SK-N-SH treated with all-trans-retinoic acid at 6 μM for 48 hours (cell line): ENCODE results near the gene KATNIP.

Source experiments
- BACH2 ChIP-seq: fragments of 250-450 bp; sonication (Bioruptor Pico); IDR thresholded peaks from 2 replicates; pipeline ENCODE4 v1.9.0; 2021; ENCODE audit warnings: mild to moderate bottlenecking, borderline replicate concordance
- CSDC2 ChIP-seq: fragments of 250-450 bp; sonication (Bioruptor Pico); IDR thresholded peaks from 2 replicates; pipeline ENCODE4 v1.5.0; 2020; ENCODE audit warnings: mild to moderate bottlenecking, moderate library complexity
- OSR1 ChIP-seq: fragments of 250-450 bp; sonication (Bioruptor Pico); IDR thresholded peaks from 2 replicates; pipeline ENCODE4 v1.8.0; 2022; ENCODE audit warnings: moderate library complexity, mild to moderate bottlenecking, inconsistent platforms
- PPARA ChIP-seq: fragments of 250-450 bp; sonication (Bioruptor Pico); IDR thresholded peaks from 2 replicates; pipeline ENCODE4 v1.5.0; 2020; ENCODE audit warnings: mild to moderate bottlenecking, borderline replicate concordance
- RARB ChIP-seq: fragments of 250-450 bp; sonication (Bioruptor Pico); IDR thresholded peaks from 2 replicates; pipeline ENCODE4 v1.8.0; 2021; ENCODE audit warnings: mild to moderate bottlenecking, moderate library complexity
- TCF4 ChIP-seq: fragments of 250-450 bp; sonication (Bioruptor Pico); IDR thresholded peaks from 2 replicates; pipeline ENCODE4 v1.8.0; 2021; ENCODE audit warnings: mild to moderate bottlenecking, moderate library complexity, borderline replicate concordance
- ZFP30 ChIP-seq: fragments of 450-650 bp; formaldehyde crosslinking; IDR thresholded peaks from 2 replicates; pipeline ENCODE4 v1.5.0; 2022; ENCODE audit warnings: mild to moderate bottlenecking, moderate library complexity
- ZNF70 ChIP-seq: fragments of 450-650 bp; formaldehyde crosslinking; IDR thresholded peaks from 2 replicates; pipeline ENCODE4 v1.5.0; 2020; ENCODE audit warnings: mild to moderate bottlenecking, moderate library complexity
- ZNF8 ChIP-seq: fragments of 450-650 bp; formaldehyde crosslinking; IDR thresholded peaks from 2 replicates; pipeline ENCODE4 v1.5.0; 2020; ENCODE audit warnings: mild to moderate bottlenecking, moderate library complexity
- TF ChIP-seq, protein P1 (sequence below): fragments of 250-450 bp; sonication (Bioruptor Pico); IDR thresholded peaks from 2 replicates; pipeline ENCODE4 v1.5.1; 2021; ENCODE audit warnings: mild to moderate bottlenecking, moderate library complexity
- TF ChIP-seq, protein P2 (sequence below): fragments of 250-450 bp; sonication (Bioruptor Pico); IDR thresholded peaks from 2 replicates; pipeline ENCODE4 v1.5.0; 2020; ENCODE audit warnings: mild to moderate bottlenecking, moderate library complexity
- TF ChIP-seq, protein P3 (sequence below): fragments of 250-450 bp; sonication (Bioruptor Pico); IDR thresholded peaks from 2 replicates; pipeline ENCODE4 v1.8.0; 2020; ENCODE audit warnings: mild to moderate bottlenecking, moderate library complexity, borderline replicate concordance

DNA sequence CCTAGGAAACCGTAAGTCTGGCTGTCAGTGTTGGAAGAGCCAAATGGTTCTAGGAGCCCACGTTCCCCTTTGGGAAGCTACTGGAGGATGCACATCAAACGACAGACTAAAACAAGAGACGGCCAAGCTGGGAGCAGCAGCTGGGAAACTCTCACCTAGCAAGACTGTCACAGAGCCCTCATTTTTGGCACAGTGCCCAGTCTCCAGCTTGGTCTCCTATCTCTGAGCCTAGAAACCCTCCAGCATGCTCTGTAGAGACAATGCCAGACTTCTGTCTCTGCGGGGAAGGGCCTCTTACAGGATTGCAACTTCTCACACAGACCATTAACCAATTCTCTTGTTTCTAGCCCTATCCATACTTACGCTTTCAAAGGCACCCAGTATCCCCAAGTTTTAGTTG is 23.8 kb upstream of the KATNIP start:
- TF ChIP-seq, protein P1, sequence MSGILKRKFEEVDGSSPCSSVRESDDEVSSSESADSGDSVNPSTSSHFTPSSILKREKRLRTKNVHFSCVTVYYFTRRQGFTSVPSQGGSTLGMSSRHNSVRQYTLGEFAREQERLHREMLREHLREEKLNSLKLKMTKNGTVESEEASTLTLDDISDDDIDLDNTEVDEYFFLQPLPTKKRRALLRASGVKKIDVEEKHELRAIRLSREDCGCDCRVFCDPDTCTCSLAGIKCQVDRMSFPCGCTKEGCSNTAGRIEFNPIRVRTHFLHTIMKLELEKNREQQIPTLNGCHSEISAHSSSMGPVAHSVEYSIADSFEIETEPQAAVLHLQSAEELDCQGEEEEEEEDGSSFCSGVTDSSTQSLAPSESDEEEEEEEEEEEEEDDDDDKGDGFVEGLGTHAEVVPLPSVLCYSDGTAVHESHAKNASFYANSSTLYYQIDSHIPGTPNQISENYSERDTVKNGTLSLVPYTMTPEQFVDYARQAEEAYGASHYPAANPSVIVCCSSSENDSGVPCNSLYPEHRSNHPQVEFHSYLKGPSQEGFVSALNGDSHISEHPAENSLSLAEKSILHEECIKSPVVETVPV (CRISPR knock-in tag) = no peak
- TF ChIP-seq TCF4 (CRISPR knock-in tag) (no peak), RARB (CRISPR knock-in tag) (no peak), ZNF70 (no peak), ZNF8 (no peak), PPARA (CRISPR knock-in tag) (no peak), BACH2 (CRISPR knock-in tag) (no peak), ZFP30 (CRISPR knock-in tag) (no peak), OSR1 (no peak), CSDC2 (CRISPR knock-in tag) (no peak)
- TF ChIP-seq, protein P2, sequence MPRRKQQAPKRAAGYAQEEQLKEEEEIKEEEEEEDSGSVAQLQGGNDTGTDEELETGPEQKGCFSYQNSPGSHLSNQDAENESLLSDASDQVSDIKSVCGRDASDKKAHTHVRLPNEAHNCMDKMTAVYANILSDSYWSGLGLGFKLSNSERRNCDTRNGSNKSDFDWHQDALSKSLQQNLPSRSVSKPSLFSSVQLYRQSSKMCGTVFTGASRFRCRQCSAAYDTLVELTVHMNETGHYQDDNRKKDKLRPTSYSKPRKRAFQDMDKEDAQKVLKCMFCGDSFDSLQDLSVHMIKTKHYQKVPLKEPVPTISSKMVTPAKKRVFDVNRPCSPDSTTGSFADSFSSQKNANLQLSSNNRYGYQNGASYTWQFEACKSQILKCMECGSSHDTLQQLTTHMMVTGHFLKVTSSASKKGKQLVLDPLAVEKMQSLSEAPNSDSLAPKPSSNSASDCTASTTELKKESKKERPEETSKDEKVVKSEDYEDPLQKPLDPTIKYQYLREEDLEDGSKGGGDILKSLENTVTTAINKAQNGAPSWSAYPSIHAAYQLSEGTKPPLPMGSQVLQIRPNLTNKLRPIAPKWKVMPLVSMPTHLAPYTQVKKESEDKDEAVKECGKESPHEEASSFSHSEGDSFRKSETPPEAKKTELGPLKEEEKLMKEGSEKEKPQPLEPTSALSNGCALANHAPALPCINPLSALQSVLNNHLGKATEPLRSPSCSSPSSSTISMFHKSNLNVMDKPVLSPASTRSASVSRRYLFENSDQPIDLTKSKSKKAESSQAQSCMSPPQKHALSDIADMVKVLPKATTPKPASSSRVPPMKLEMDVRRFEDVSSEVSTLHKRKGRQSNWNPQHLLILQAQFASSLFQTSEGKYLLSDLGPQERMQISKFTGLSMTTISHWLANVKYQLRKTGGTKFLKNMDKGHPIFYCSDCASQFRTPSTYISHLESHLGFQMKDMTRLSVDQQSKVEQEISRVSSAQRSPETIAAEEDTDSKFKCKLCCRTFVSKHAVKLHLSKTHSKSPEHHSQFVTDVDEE (CRISPR knock-in tag) = no peak
- TF ChIP-seq, protein P3, sequence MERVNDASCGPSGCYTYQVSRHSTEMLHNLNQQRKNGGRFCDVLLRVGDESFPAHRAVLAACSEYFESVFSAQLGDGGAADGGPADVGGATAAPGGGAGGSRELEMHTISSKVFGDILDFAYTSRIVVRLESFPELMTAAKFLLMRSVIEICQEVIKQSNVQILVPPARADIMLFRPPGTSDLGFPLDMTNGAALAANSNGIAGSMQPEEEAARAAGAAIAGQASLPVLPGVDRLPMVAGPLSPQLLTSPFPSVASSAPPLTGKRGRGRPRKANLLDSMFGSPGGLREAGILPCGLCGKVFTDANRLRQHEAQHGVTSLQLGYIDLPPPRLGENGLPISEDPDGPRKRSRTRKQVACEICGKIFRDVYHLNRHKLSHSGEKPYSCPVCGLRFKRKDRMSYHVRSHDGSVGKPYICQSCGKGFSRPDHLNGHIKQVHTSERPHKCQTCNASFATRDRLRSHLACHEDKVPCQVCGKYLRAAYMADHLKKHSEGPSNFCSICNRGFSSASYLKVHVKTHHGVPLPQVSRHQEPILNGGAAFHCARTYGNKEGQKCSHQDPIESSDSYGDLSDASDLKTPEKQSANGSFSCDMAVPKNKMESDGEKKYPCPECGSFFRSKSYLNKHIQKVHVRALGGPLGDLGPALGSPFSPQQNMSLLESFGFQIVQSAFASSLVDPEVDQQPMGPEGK = no peak
